RPMI7951 (cell line): Measurements from ENCODE around the gene LLPH. TPM values are rescaled to one million over a fixed set of nuclear protein-coding genes. Genes with fewer than 3 reads are reported as not detected.

Source experiments
- DNase-seq: peaks from one replicate; pipeline ENCODE4 v3.0.0-alpha.2; 2012; ENCODE audit warnings: low read depth
- total RNA-seq: library from RNA; depleted of rRNA; stranded (reverse); fragments of >200 nt; shearing (Covaris generic); gene quantifications from 2 replicates; pipeline ENCODE4 v1.2.3, GENCODE V29; 2014; rRNA removed

LLPH gene
- total RNA-seq, 1 experiment from 2014 or later, result 5.9 TPM

DNA sequence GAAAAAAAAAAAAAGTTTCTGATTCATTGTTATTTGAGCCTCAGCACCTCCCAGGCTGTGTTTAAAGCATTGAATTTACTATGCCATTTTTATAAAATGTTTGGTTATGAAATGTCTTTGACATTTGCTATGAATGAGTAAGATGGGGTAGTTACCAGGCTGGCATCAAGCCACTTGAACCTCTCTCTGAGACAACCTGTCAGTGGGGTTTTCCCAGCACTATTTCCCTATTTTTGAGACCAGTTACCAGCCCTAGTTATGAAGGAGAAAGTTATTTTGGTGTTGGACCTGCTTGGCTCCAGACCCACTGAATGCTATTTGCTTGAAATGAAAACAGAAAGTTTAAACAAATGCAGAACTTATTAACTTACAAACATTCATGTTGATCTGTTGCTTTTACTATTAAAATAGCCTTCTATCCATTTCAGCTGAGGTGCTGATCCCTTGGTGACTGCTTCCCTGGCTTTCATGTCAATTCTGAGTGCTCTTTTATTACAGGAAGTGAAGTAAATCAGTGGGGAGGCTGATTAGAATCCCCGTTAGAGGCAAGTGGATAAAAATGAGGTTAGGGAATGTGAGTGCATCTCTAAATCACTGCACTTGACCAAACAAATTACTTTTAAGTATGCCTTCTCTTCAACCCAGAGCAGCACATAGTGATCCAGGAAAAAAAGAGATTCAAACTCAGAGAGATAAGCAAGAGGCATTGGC lies 37.8 kb downstream of the LLPH start:
- peak; percentile 12 for DNase-seq

DNA sequence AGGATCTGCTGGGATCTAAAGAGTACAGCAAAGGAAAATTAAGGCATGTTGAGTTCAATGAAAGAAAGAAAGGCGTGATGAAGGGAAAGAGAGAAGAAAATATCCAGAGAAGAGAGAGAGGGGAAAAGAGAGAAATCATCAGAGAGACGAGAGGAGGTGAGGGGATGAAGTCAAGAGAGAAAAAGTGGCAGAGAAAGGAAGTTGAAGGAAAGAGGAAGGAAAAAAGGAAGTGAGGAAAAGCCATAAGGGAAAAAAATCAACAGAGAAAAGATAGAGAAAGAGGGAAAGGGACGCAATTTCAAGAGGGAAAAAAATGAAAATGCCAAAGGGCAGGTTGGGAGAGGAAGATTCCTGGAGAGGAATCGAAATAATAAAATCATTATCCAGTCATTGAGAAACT lies 40.4 kb downstream of the LLPH start:
- DNase-seq, result no peak

DNA sequence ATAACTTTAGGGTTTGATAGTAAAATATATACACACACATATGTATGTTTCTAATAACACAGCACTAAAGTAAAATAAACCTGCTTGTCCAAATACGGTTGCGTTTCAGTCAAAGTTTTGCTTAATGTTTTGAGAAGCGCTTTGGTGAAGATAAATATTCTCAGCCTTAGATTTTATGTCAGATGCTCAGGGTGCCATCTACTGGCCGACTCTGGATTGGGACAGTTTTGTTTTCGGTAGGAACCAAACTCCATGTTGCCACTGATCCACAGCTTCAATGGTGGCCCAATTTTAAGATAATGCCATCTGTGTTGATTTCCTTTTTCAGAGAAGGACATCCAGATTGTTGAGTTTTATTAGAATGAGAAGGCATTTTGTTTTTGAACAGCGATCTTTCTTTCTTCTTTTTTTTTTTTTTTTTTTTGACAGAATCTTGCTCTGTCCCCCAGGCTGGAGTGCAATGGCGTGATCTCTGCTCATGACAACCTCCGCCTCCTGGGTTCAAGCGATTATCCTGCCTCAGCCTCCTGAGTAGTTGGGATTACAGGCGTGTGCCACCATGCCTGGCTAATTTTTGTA lies 43.1 kb downstream of the LLPH start:
- peak; percentile 70 for DNase-seq

DNA sequence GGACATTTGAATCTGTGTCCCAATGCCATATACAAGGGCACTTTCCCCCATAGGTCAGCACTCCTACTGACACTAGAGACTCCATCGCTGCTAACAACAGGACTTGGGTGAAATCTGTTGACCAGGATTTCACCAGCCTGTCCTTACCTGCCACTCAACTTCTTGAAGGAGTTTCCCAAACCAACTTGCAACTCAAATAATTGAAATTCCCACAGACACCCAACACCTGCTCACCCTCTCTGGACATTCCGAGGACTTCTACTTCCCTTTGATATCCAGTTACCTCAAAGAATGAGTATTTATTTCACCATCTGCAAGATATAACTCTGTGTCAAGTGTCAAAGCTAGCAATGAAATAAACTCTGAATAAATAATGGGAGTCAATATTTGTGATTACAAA lies 44.6 kb downstream of the LLPH start:
- DNase-seq, result no peak

DNA sequence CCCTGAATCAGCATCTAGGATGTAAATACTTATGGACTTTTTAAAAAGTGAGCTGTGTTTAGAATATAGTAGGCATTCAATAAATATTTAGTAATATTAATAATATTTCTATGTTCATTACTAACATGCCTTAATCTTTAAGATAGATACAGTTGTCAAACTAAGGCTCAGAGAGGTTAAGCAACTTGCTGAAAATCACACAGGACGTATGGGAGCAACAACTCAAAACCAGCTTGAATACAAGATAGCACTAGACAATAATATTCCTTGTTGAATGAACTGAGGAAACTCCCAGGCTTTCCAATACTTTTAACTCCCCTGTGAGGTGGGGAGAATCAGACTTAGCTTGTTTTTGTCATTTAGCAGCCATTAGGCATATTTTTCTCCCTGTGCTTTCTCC lies 45.3 kb downstream of the LLPH start:
- no peak for DNase-seq

DNA sequence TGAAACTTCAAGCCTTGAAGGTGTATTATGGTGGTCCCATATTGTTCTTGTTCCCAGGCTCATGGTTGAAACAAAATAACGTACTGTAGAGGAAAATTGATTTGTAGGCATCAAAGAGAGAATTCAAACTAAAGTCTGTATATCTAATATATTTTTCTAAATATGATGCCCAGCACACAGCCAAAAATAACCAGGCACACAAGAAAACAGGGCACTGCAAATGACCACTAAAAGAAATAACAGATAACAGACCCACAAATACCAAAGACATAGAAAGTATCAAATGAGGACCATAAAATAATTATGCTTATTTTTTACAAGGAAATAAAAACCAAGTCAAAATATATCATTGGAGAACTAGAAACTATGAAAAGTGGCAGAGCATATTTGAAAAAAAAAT lies 46.8 kb downstream of the LLPH start:
- DNase-seq, result no peak

DNA sequence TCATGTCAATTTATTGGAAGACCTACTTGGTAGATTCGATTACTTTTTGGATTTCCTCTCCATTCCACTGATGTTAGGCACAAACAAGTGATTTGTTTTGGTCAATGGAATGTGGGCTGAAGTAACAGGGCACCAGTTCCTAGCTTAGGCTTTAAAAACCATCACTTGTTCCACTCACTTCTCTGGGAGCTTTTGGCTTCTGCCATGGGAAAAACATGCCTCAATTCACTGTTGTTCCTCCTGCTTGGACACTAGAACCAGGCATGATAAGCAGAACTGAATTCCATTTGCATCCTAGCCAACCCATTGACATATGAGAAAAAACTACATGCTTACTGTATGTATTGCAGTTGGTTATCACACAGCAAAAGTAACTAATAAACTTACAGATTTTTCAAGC lies 47.8 kb downstream of the LLPH start:
- DNase-seq, result no peak

DNA sequence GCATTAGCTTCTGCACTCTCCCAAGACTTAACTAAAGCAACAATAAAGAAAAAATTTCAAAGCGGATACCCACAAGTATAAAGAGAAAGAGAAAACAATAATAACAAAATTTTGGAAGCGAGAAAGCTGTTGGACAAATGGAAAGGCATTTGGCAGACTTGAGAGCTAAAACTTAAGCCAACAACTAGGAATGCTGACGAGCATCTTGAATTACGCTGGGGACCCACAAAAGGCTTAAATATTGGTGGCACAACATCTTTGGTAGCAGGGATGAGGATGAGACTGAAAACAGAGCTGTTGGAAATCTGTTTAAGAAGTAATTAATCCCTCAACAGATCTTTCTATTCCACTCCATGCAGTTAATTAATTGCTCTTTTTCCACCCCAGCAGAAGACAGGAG lies 49.8 kb downstream of the LLPH start:
- DNase-seq, result no peak

DNA sequence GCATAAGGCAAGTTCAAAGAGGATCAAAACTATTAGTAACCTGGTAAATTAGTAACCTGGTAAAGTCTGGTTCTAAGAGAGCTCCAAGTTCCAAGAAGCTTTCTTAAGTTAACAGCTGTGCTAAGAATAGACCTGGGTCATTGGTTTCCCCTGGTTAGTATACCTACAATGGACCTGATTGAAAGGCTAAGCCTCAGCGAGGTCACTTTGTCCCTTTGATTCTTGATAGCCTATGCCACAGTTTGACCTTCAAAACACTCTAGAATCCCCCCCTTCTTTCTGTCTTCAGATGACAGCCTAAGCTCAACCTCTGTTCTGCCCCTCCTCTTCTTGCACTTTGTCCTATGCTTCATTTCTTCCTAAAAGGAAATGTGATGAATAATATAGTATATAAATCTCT lies 53.0 kb downstream of the LLPH start:
- no peak for DNase-seq

DNA sequence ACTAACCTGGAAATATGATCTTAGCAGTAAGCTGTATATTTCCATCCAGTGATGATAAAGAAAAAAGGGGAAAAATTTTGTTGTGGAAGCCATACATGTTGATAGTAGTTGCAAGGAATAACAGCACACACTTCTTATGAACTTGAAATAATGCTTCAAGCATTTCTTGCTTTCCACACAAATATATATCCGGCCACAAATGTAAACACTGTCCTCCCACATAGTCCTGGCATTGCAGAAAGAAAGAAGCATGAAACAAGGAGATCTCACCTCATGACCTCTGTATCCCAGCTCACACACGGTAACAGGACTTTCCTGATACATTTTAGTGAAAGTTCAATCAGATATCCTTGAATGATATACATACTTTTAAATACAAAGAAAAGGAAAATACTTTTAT lies 56.0 kb downstream of the LLPH start:
- DNase-seq, result peak; percentile 51

DNA sequence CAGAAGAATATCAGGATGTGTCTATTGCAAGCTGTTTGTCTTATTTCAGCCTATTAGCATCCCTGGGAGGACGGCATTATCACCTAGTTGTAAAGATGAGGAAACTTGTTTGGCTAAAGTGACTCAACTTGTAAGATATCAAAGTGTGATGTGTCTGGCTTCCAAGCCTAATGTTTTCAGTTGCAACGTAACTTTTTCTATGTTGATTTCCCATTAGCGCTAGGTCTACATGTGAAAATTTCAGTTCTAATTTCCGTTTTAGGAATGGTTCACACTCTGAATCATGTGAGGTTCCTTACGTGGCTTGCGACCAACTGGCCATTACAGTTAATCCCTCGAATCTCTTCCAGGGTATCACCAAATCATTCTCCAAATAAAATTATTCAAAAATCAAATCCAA lies 58.0 kb downstream of the LLPH start:
- no peak for DNase-seq

DNA sequence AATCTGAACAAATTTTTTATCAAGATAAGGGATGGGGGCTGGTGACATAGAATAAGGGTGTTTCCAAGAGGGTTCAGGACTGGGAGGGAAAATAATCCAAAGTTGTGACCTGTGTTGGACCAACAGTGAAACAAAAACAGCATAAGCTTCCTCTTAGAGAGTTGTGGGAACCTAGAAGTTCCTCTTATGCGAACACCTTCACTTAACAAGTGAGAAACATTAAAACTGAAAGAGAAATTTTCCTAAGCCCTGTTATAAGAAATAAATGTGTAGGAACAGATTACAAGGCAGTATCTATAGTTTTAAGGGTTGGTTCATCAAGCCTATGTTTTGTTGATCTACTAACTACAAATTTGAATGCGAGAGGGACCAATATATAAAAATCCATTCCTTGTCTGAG lies 58.4 kb downstream of the LLPH start:
- no peak for DNase-seq

DNA sequence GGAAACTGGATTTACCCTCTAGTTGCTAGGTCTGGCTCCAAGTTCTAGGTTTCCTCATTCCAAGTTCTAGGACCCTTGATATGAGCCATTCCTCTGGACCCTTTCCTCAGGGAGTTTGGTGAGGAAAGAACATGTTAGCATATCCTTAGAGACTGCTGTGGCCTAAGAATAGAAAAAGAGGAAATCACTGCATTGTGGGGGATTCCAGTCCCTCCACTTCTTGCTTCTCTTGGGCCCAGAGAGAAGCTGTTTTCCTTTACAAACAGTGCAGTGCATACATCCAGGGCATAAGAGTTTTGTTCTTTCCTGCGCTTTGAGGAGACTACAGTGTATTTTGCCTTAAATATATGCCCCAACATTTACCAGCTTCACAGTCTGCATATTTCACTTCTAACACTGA lies 59.0 kb downstream of the LLPH start:
- no peak for DNase-seq

DNA sequence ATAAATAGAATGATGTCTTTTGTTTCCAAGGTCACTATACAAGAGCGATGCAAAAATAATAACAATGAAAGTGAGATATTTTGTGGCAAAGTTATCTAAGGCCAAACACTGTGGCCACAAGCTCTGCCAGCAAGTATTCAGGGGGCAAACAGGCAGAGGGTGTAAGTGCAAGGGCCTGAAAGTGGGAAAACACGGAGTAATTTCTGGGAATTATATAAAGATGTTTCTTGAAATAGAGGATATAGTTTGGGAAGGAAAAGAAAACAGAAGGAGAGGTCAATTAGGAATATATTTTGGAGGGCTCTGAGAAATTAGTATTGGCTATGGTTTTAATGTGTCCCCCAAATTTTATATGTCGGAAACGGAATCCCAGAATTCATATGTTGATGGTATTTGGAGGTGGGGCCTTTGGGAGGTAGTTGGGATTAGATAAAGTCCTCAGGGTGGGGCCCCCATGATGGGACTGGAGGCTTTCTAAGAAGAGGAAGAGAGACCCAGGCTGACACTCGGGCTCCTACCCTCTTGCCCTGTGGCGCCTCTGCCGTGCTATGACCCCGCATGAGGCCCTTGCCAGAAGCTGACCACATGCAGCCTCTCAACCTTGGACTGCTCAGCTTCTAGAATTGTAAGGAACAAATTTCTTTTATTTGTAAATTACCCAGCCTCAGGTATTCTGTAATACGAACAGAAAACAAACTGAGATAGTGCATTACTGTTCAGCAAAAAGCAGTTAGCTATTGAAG lies 60.0 kb downstream of the LLPH start:
- DNase-seq, result no peak

DNA sequence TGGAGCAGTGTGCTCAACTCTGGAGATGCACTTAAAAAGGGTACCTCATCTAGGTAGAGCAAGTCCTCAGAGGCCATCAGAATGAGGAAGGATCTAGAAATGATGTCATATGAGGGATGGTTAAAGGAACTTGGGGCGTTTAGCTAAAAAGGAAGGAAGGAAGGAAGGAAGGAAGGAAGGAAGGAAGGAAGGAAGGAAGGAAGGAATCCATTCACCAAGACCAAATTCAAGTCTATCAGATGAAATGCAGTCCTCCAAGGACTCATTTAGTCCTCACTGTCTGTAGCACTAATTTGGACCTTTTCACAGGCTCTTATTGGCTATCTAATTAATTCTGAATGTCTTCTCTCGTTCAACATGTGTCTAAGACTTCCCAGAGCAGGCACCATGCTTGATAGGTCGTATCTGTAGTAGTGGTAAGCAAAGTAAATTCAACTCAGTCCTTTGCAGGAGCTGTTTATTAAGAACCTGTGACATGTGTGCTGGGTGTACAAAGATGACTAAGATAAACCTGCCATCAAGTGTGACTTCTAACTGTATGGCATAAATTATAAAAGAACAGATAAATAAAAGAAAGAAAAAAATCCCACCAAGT lies 63.5 kb downstream of the LLPH start:
- no peak for DNase-seq

Other genes with a start within 250 kb of the LLPH start
- gene TMBIM4, start 39.2 kb upstream of the LLPH start, total RNA-seq, result 127 and 135 TPM in 2 replicates
- gene IRAK3, start 58.5 kb upstream of the LLPH start, total RNA-seq, result 3.5 and 4.8 TPM in 2 replicates
- gene HELB, start 171.7 kb upstream of the LLPH start, total RNA-seq, result 2.4 and 2.6 TPM in 2 replicates